CD14-positive monocyte (primary cell): ENCODE data around the gene BCL7B. TPM values are rescaled to one million over a fixed set of nuclear protein-coding genes. Genes with fewer than 3 reads are reported as not detected.
"Not testable (repeated sequence)": the region's sequence is repeated elsewhere in the genome, so short reads cannot be mapped to it uniquely, and the experiment has no call there.

Experiments used
- DNase-seq, 3 donors: peaks; one replicate each; pipeline ENCODE4 v3.0.0-alpha.2; 2011 to 2022
- H2AFZ ChIP-seq: 2 replicates; pipeline ENCODE4 v1.6.0; 2012; ENCODE audit warnings: mild to moderate bottlenecking, low read depth, low read length, inconsistent platforms; ENCODE audit not compliant: insufficient read depth, poor library complexity, severe bottlenecking
- H3K27ac ChIP-seq, 2 donors: 1 replicate in 1 of 2; 2 replicates in 1 of 2; pipeline ENCODE4 v1.5.1; 2012 to 2013; ENCODE audit warnings: low read length in 2 of 2, control low read depth in 1 of 2, inconsistent platforms in 1 of 2, low read depth in 1 of 2, mild to moderate bottlenecking in 1 of 2
- H3K27me3 ChIP-seq, 2 donors: one replicate each; pipeline versions ENCODE4 v1.6.0 to v1.6.1; 2011 to 2013; ENCODE audit warnings: low read length in 2 of 2; ENCODE audit not compliant: control insufficient read depth in 2 of 2, insufficient read depth in 2 of 2
- H3K36me3 ChIP-seq, 2 donors: replicated peaks in 1 of 2; 1 replicate in 1 of 2; 2 replicates in 1 of 2; pipeline versions ENCODE4 v1.5.1 to v1.6.1; 2012 to 2013; ENCODE audit warnings: low read length in 2 of 2, control low read depth in 1 of 2, inconsistent platforms in 1 of 2, mild to moderate bottlenecking in 1 of 2; ENCODE audit not compliant: insufficient read depth in 2 of 2, control insufficient read depth in 1 of 2
- H3K4me1 ChIP-seq, 2 donors: 1 replicate in 1 of 2; 2 replicates in 1 of 2; pipeline versions ENCODE4 v1.5.1 to v1.6.1; 2012 to 2013; ENCODE audit warnings: low read length in 2 of 2, control low read depth in 1 of 2, inconsistent platforms in 1 of 2, mild to moderate bottlenecking in 1 of 2, moderate library complexity in 1 of 2; ENCODE audit not compliant: insufficient read depth in 2 of 2, control insufficient read depth in 1 of 2
- H3K4me2 ChIP-seq: replicated peaks from 2 replicates; pipeline ENCODE3; 2012; ENCODE audit warnings: low read length, moderate library complexity, mild to moderate bottlenecking; ENCODE audit not compliant: poor library complexity, severe bottlenecking; ENCODE audit errors: extremely low read depth
- H3K4me3 ChIP-seq, 3 experiments: fragments of 200-600 bp in 1 of 3; sonication (generic) in 1 of 3; replicated peaks in 1 of 3; 1 replicate in 2 of 3; 2 replicates in 1 of 3; pipeline ENCODE4 v1.5.1; 2011 to 2013; ENCODE audit warnings: low read length in 3 of 3, mild to moderate bottlenecking in 3 of 3, control low read depth in 2 of 3, low read depth in 2 of 3, inconsistent platforms in 1 of 3, moderate library complexity in 1 of 3
- H3K79me2 ChIP-seq: 2 replicates; pipeline ENCODE4 v1.6.0; 2012; ENCODE audit warnings: mild to moderate bottlenecking, control low read depth, inconsistent platforms, low read length, moderate library complexity; ENCODE audit not compliant: insufficient read depth
- H3K9ac ChIP-seq: 2 replicates; pipeline ENCODE4 v1.6.0; 2017; ENCODE audit warnings: low read length, mild to moderate bottlenecking; ENCODE audit not compliant: insufficient read depth, poor library complexity, severe bottlenecking
- H3K9me3 ChIP-seq, 2 donors: replicated peaks in 1 of 2; 1 replicate in 1 of 2; 2 replicates in 1 of 2; pipeline versions ENCODE4 v1.5.1 to v1.6.1; 2012 to 2013; ENCODE audit warnings: low read length in 2 of 2, control low read depth in 1 of 2; ENCODE audit not compliant: control insufficient read depth in 1 of 2, insufficient read depth in 1 of 2
- H4K20me1 ChIP-seq: 2 replicates; pipeline ENCODE4 v1.6.0; 2012; ENCODE audit warnings: mild to moderate bottlenecking, low read length, control low read depth, moderate library complexity; ENCODE audit not compliant: insufficient read depth
- H3K27ac Mint-ChIP-seq, 7 donors: one replicate each; pipeline ENCODE4 v1.8.0; 2020; ENCODE audit warnings: mild to moderate bottlenecking in 7 of 7, mixed read lengths in 7 of 7, moderate library complexity in 6 of 7, inconsistent platforms in 2 of 7
- H3K27me3 Mint-ChIP-seq, 3 donors: one replicate each; pipeline ENCODE4 v1.8.0; 2021 to 2022; ENCODE audit warnings: low read depth in 3 of 3, mild to moderate bottlenecking in 3 of 3, mixed read lengths in 3 of 3, moderate library complexity in 3 of 3, inconsistent platforms in 1 of 3
- H3K36me3 Mint-ChIP-seq, 2 donors: one replicate each; pipeline ENCODE4 v1.8.0; 2020; ENCODE audit warnings: mixed read lengths in 2 of 2, inconsistent platforms in 1 of 2, mild to moderate bottlenecking in 1 of 2
- H3K4me1 Mint-ChIP-seq: one replicate; pipeline ENCODE4 v1.8.0; 2020; ENCODE audit warnings: mild to moderate bottlenecking, mixed read lengths
- H3K4me3 Mint-ChIP-seq, 2 donors: one replicate each; pipeline ENCODE4 v1.8.0; 2020; ENCODE audit warnings: mild to moderate bottlenecking in 2 of 2, mixed read lengths in 2 of 2, moderate library complexity in 1 of 2
- H3K9me3 Mint-ChIP-seq, 7 donors: one replicate each; pipeline ENCODE4 v1.8.0; 2020 to 2022; ENCODE audit warnings: mixed read lengths in 7 of 7, mild to moderate bottlenecking in 6 of 7, moderate library complexity in 6 of 7, inconsistent platforms in 2 of 7
- WGBS: methylation state at CpG from one replicate; pipeline ENCODE4 v1.1.5; 2013; ENCODE audit warnings: missing lambda C conversion rate; ENCODE audit not compliant: insufficient coverage; 5-methylcytosine and 5-hydroxymethylcytosine counted together
- intact Hi-C, 2 donors: fragments of 100-400 bp; cut with micrococcal nuclease; formaldehyde crosslinking; loops; one replicate each; pipeline versions ENCODE4 v1.15.0 to v1.15.1; 2023
- polyA plus RNA-seq, 3 donors: library from polyadenylated mRNA; depleted of rRNA in 1 of 3; unstranded in 2 of 3; stranded (reverse) in 1 of 3; fragments of 300-500 nt in 2 of 3; fragments of >200 nt in 1 of 3; fragmentation: Illumina TruSeq in 2 of 3; gene quantifications; 1 replicate in 2 of 3; 2 replicates in 1 of 3; pipeline ENCODE4 v1.2.3, GENCODE V29; 2012 to 2021
- TF ChIP-seq, protein P1 (sequence below): fragments of 200-600 bp; IDR thresholded peaks from one replicate; pipeline ENCODE4 v1.8.0; 2022; ENCODE audit warnings: antibody characterized with exemption, mild to moderate bottlenecking

BCL7B gene
- polyA plus RNA-seq, 3 donors: 53.5 to 73.8 (median 68.7) TPM

DNA sequence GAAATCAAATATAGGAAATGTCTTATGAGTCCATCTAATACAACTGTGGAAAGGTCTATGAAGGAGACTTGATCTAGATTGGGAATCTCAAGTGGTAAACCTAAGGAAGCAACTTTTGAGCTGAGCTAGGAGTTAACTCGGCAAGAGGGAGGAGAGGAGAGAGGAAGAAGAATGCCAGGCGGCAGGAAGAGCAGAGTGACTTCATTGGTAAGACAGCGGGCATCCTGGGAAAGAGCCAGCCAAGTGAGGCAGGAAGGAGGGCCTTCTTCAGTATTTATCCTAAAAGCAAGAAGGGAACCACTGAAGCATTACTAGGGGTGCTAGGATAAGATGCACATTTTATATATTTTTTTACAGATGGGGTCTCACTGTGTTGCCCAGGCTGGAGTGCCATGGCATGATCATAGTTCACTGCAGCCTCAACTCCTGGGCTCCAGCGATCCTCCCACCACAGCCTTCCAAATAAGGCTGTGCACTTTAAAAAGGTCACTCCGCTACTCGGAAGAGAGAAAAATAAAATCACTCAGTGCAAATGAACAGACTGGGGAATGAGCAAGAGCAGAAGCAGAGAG is 2.0 kb downstream of the BCL7B start:
- H3K4me3 Mint-ChIP-seq: peak overlapping the region; percentile 86 to 93
- peak overlapping the region; percentile 46 to 93 (median 89) for H3K27ac Mint-ChIP-seq
- 90% methylated on average over 3 of the region's 6 CpGs for WGBS

DNA sequence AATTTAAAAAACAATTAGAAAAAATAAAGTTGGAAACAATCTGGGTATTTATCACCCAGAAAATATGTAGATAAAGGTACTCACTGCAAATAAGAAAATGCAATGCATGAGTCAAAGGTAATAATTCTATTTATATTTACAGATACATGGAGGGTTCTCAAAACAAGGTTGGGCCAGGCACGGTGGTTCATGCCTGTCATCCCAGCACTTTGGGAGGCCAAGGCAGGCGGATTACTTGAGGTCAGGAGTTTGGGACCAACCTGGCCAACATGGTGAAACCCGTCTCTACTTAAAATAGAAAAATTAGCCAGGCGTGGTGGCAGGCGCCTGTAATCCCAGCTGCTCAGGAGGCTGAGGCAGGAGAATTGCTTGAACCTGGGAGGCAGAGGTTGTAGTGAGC is 7.4 kb downstream of the BCL7B start:
- Mint-ChIP-seq H3K27ac (peak overlapping the region in 1 of 7 donors; percentile 35), H3K36me3 (peaks cover 53 to 92% of the 10 kb centered on the region in 2 donors), H3K4me1 (peaks cover 10% of the 10 kb centered on the region)
- H3K36me3 ChIP-seq: peaks cover 34 to 92% of the 10 kb centered on the region in 2 donors
- H3K4me3 ChIP-seq, H3K27me3 Mint-ChIP-seq, H3K9me3 Mint-ChIP-seq, H3K4me3 Mint-ChIP-seq, H3K27ac ChIP-seq, H3K4me2 ChIP-seq, H3K27me3 ChIP-seq, H3K9me3 ChIP-seq, H3K4me1 ChIP-seq, H3K9ac ChIP-seq, H2AFZ ChIP-seq, DNase-seq: not testable (repeated sequence)
- H3K79me2 ChIP-seq: peaks cover 97% of the 10 kb centered on the region
- H4K20me1 ChIP-seq: peaks cover 92% of the 10 kb centered on the region
- intact Hi-C loops: loop anchor here in 1 of 2 donors (10.0 kb wide), 1 partner anchor 55 kb away; no protein-coding TSS in a partner anchor
- whole genome bisulfite sequencing: 93% methylated on average over 3 of the region's 5 CpGs

More for the DNA sequence above, 2.0 kb downstream of the BCL7B start:
- H2AFZ ChIP-seq: no peak overlapping the region
- no peak overlapping the region for H3K9ac ChIP-seq
- peaks cover 59% of the 10 kb centered on the region for H4K20me1 ChIP-seq
- H3K4me3 ChIP-seq: peak overlapping the region in 1 of 3 experiments; percentile 99
- H3K27ac ChIP-seq: peak overlapping the region in 1 of 2 donors; percentile 93
- peaks cover 33% of the 10 kb centered on the region for H3K4me1 Mint-ChIP-seq
- TF ChIP-seq, protein P1, sequence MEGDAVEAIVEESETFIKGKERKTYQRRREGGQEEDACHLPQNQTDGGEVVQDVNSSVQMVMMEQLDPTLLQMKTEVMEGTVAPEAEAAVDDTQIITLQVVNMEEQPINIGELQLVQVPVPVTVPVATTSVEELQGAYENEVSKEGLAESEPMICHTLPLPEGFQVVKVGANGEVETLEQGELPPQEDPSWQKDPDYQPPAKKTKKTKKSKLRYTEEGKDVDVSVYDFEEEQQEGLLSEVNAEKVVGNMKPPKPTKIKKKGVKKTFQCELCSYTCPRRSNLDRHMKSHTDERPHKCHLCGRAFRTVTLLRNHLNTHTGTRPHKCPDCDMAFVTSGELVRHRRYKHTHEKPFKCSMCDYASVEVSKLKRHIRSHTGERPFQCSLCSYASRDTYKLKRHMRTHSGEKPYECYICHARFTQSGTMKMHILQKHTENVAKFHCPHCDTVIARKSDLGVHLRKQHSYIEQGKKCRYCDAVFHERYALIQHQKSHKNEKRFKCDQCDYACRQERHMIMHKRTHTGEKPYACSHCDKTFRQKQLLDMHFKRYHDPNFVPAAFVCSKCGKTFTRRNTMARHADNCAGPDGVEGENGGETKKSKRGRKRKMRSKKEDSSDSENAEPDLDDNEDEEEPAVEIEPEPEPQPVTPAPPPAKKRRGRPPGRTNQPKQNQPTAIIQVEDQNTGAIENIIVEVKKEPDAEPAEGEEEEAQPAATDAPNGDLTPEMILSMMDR: no peak
- DNase-seq: no peak
- peaks cover 62% of the 10 kb centered on the region for H3K79me2 ChIP-seq
- H3K4me2 ChIP-seq: peak overlapping the region; percentile 100
- peaks cover 17 to 48% of the 10 kb centered on the region in 2 donors for H3K36me3 ChIP-seq
- peaks cover 0 to 2% (median 0%) of the 10 kb centered on the region in 7 donors for H3K9me3 Mint-ChIP-seq
- peaks cover 21 to 23% of the 10 kb centered on the region in 2 donors for H3K4me1 ChIP-seq
- H3K36me3 Mint-ChIP-seq: peaks cover 28 to 49% of the 10 kb centered on the region in 2 donors
- intact Hi-C loops: loop anchor here (5.0 to 10.0 kb wide), 2 partner anchors 33 to 49 kb away; partner anchors contain the start of gene BAZ1B (in 1 of the 2)
- H3K27me3 Mint-ChIP-seq: peaks cover 1 to 4% (median 2%) of the 10 kb centered on the region in 3 donors
- H3K9me3 ChIP-seq: no peaks in the 10 kb centered on the region
- H3K27me3 ChIP-seq: no peaks in the 10 kb centered on the region
